Loucy (cell line): ENCODE results near the gene XG.

Experiments
- H2AFZ ChIP-seq: fragments of 200-600 bp; sonication (generic); 2 replicates; pipeline ENCODE4 v1.6.0; 2016; ENCODE audit warnings: antibody characterized with exemption, mild to moderate bottlenecking, low read length, moderate library complexity
- H3F3A ChIP-seq: fragments of 200-600 bp; 2 replicates; pipeline ENCODE4 v1.6.0; 2016; ENCODE audit warnings: antibody characterized with exemption, low read depth, mild to moderate bottlenecking
- H3K27me3 ChIP-seq: fragments of 200-600 bp; sonication (generic); 2 replicates; pipeline ENCODE4 v1.6.1; 2014; ENCODE audit warnings: low read length, mild to moderate bottlenecking; ENCODE audit not compliant: insufficient read depth, poor library complexity, severe bottlenecking
- H3K36me3 ChIP-seq: fragments of 200-600 bp; sonication (generic); 2 replicates; pipeline ENCODE4 v1.6.1; 2016; ENCODE audit warnings: low read length; ENCODE audit not compliant: insufficient read depth
- H3K4me1 ChIP-seq: fragments of 200-600 bp; sonication (generic); 2 replicates; pipeline ENCODE4 v1.5.1; 2014; ENCODE audit warnings: low read length, mild to moderate bottlenecking; ENCODE audit not compliant: insufficient read depth, poor library complexity, severe bottlenecking
- H3K4me2 ChIP-seq: fragments of 200-600 bp; sonication (generic); 2 replicates; pipeline ENCODE4 v1.6.0; 2014; ENCODE audit warnings: antibody characterized with exemption, low read length, low read depth, mild to moderate bottlenecking; ENCODE audit not compliant: poor library complexity, severe bottlenecking
- H3K4me3 ChIP-seq: fragments of 200-600 bp; sonication (generic); 2 replicates; pipeline ENCODE4 v1.5.1; 2014; ENCODE audit warnings: low read length, mild to moderate bottlenecking, mixed read lengths; ENCODE audit not compliant: poor library complexity, severe bottlenecking
- H3K79me2 ChIP-seq: fragments of 200-600 bp; sonication (generic); 2 replicates; pipeline ENCODE4 v1.6.1; 2014; ENCODE audit warnings: low read length; ENCODE audit not compliant: insufficient read depth
- H3K9ac ChIP-seq: fragments of 200-600 bp; sonication (generic); 2 replicates; pipeline ENCODE4 v1.6.0; 2014; ENCODE audit warnings: mild to moderate bottlenecking, low read depth, low read length, moderate library complexity; ENCODE audit not compliant: poor library complexity, severe bottlenecking
- H3K9me2 ChIP-seq: fragments of 200-600 bp; sonication (generic); replicated peaks from 2 replicates; pipeline ENCODE4 v1.6.1; 2016; ENCODE audit warnings: low read depth, low read length, mixed read lengths
- H3K9me3 ChIP-seq: fragments of 200-600 bp; sonication (generic); 2 replicates; pipeline ENCODE4 v1.6.1; 2014; ENCODE audit warnings: mild to moderate bottlenecking, antibody characterized with exemption, low read length, low read depth; ENCODE audit not compliant: insufficient read depth
- H4K20me1 ChIP-seq: fragments of 200-600 bp; sonication (generic); 2 replicates; pipeline ENCODE4 v1.6.0; 2014; ENCODE audit warnings: antibody characterized with exemption, low read length, mild to moderate bottlenecking; ENCODE audit not compliant: insufficient read depth, poor library complexity, severe bottlenecking
- EZH2phosphoT487 ChIP-seq: fragments of 200-600 bp; IDR thresholded peaks from 2 replicates; pipeline ENCODE4 v1.6.1; 2018; ENCODE audit warnings: antibody characterized with exemption, mild to moderate bottlenecking, moderate library complexity, borderline replicate concordance
- TF ChIP-seq, protein P1 (sequence below): fragments of 200-600 bp; sonication (generic); conservative IDR thresholded peaks from 2 replicates; pipeline ENCODE4 v1.5.1; 2014; ENCODE audit warnings: mild to moderate bottlenecking, antibody characterized with exemption, low read length

The XG gene

DNA sequence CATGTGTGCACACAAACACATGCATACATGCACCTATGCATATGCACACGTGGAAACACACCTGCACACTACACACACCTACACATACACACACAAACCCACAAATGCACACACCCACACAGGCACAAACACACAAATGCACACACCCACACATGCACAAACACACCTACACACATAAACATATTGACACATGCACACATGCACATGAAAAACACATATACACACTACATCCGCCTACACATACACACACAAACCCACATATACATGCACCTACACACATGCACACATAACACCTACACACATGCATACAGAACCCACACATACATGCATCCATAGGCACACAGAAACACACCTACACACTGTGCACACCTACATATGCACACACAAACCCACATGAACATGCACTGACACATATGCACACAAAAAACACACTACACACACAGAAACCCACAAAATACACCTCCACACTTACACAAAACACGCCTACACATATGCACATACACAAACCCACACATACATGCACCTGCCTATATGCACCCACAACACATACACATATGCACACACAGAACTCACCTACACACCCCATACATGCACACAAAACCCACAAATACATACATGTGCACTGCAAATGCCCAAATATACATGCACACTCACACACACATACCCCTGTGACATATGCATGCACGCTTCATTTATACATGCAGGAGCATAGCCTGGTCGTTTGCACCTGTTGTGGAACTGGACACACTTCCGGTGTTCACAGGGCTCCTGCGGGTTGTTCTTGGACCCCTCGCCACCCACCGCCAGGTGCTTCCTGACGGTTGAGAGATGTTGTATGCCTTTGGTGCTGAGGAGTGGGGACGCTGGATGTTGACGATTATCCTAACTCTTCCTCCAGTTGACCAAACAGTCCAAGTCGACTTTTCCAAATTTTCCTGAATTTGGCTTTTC lies 38.7 kb upstream of the XG start:
- H3K27me3 ChIP-seq, result no peaks in the 10 kb centered on the region
- H3K9ac ChIP-seq, result no peak overlapping the region
- no peak overlapping the region for H3K4me2 ChIP-seq
- no peak overlapping the region for H2AFZ ChIP-seq
- H3F3A ChIP-seq, result no peaks in the 10 kb centered on the region
- H3K9me2 ChIP-seq, result no peaks in the 10 kb centered on the region
- H3K9me3 ChIP-seq, result no peaks in the 10 kb centered on the region
- peaks cover 18% of the 10 kb centered on the region for H3K4me1 ChIP-seq
- H4K20me1 ChIP-seq, result peaks cover 13% of the 10 kb centered on the region
- no peak overlapping the region for H3K4me3 ChIP-seq
- peaks cover 64% of the 10 kb centered on the region for H3K79me2 ChIP-seq
- TF ChIP-seq, protein P1, sequence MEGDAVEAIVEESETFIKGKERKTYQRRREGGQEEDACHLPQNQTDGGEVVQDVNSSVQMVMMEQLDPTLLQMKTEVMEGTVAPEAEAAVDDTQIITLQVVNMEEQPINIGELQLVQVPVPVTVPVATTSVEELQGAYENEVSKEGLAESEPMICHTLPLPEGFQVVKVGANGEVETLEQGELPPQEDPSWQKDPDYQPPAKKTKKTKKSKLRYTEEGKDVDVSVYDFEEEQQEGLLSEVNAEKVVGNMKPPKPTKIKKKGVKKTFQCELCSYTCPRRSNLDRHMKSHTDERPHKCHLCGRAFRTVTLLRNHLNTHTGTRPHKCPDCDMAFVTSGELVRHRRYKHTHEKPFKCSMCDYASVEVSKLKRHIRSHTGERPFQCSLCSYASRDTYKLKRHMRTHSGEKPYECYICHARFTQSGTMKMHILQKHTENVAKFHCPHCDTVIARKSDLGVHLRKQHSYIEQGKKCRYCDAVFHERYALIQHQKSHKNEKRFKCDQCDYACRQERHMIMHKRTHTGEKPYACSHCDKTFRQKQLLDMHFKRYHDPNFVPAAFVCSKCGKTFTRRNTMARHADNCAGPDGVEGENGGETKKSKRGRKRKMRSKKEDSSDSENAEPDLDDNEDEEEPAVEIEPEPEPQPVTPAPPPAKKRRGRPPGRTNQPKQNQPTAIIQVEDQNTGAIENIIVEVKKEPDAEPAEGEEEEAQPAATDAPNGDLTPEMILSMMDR, result no peak
- TF ChIP-seq EZH2phosphoT487, result no peak
- peaks cover 42% of the 10 kb centered on the region; the same call in 1 of the 2 replicates for H3K36me3 ChIP-seq

DNA sequence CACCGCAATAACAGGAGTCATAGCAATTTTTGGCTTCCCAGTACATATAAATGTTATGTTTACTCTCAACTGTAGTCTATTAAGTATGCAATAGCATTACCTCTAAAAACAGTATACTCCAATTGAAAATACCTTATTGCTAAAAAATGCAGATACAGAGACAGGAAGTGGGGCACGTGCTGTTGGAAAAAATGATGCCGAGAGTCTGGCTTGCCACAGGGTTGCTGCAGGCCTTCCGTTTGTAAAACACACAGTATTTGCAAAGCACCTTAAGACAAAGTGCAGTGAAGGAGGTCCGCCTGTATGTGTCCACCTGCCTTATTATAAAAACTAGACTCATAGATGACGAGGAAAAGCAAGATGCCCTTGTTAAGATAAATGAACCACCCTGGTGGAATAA lies 37.3 kb upstream of the XG start:
- Histone ChIP-seq H3K36me3 (peaks cover 49% of the 10 kb centered on the region; the same call in 1 of the 2 replicates), H3K4me3 (no peak overlapping the region), H3K9ac (no peak overlapping the region), H3K4me1 (peaks cover 4% of the 10 kb centered on the region), H3K9me3 (no peaks in the 10 kb centered on the region), H3K4me2 (no peak overlapping the region), H3K27me3 (no peaks in the 10 kb centered on the region), H3K9me2 (no peaks in the 10 kb centered on the region), H2AFZ (no peak overlapping the region), H4K20me1 (peaks cover 10% of the 10 kb centered on the region), H3F3A (no peaks in the 10 kb centered on the region), H3K79me2 (peaks cover 51% of the 10 kb centered on the region)
- TF ChIP-seq, protein P1, result no peak
- TF ChIP-seq EZH2phosphoT487, result no peak

DNA sequence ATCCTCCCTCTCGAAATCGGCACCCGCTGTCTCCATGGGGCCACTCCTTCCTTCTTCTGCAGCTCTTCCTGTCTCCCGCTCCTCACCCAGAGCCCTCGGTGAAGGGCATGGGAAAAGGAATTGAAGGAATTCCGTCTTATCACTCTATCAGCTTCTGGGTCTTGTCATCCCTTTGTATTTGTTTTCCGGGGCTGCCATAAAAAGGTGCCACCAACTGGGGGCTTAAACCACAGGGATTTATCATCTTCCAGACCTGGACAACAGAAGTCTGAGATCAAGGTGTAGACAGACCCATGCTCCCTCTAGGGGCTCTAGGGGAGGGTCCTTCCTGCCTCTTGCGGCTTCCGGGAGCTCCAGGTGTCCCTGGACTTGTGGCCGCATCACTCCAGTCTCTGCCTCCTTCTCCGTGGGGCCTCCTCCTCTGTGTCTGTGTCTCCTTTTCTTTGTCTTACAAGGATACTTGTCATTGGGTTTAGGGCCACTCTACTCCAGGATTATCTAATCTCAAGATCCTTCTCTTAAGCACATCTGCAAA lies 36.7 kb upstream of the XG start:
- Histone ChIP-seq H3K79me2 (peaks cover 45% of the 10 kb centered on the region), H3K9ac (no peak overlapping the region), H3K4me2 (no peak overlapping the region), H3K27me3 (no peaks in the 10 kb centered on the region), H4K20me1 (peaks cover 8% of the 10 kb centered on the region), H3K4me3 (no peak overlapping the region), H2AFZ (no peak overlapping the region), H3K4me1 (no peaks in the 10 kb centered on the region), H3K9me2 (no peaks in the 10 kb centered on the region), H3F3A (no peaks in the 10 kb centered on the region), H3K36me3 (peaks cover 53% of the 10 kb centered on the region; the same call in 1 of the 2 replicates), H3K9me3 (no peaks in the 10 kb centered on the region)
- no peak for TF ChIP-seq EZH2phosphoT487
- TF ChIP-seq, protein P1, result no peak
